Measurements from ENCODE around the gene NRBP1.
"Not testable (repeated sequence)": the region's sequence is repeated elsewhere in the genome, so short reads cannot be mapped to it uniquely, and the experiment has no call there.

NRBP1 gene

GRCh38 chr2:27422958-27423357 is 5.5 kb upstream of the NRBP1 start:
- DNase-seq (ENCODE audit: extremely low read depth, low read depth) = no peak
- H3K4me3 ChIP-seq (replicated peaks; ENCODE audit: low read depth, low read length) = no peak overlapping the region
- no peak for TF ChIP-seq CTCF (IDR thresholded peaks at IDR 0.05; ENCODE audit: low read depth, low read length, missing control alignments)

- DNase-seq (ENCODE audit: extremely low read depth, low read depth); H3K4me3 ChIP-seq (replicated peaks; ENCODE audit: low read depth, low read length): not testable (repeated sequence)
Measured at GRCh38 chr2:27425039-27425438, 3.4 kb upstream of the NRBP1 start.

- H3K4me3 ChIP-seq (replicated peaks; ENCODE audit: low read depth, low read length) = peak overlapping the region; percentile 76
- TF ChIP-seq CTCF (IDR thresholded peaks at IDR 0.05; ENCODE audit: low read depth, low read length, missing control alignments) = no peak
- DNase-seq (ENCODE audit: extremely low read depth, low read depth) = no peak
Measured at GRCh38 chr2:27427863-27428212, 593 bp upstream of the NRBP1 start.

DNA sequence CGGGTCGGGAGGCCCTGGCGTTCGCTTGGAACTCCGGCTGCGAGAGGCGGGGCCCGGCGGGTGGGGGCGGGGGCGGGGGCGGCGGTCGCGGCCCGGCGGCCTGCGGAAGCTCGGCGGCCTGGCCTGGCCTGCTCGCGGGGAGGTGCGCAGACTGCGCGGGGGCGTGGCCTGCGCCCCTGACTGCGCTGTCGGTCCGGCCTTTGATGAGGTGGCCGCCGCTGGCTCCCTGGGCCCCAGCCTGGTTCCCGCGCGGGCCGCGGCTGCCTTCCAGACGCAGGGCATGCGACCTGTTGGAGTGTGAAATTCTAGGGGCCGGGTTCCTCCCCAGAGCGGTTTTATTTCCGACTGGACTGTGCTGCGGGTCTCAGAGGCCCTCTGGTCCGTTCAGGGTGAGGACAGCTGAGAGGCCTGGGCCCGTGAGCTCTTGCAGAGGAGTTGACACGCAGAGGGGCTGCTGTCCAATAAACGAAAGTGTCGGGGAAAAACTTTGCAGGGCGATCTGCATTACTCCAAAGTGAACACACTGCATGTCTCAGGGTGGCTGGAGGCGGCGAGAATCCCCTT is 629 bp downstream of the NRBP1 start:
- DNase-seq (ENCODE audit: extremely low read depth, low read depth) = peak; percentile 22
- H3K4me3 ChIP-seq (replicated peaks; ENCODE audit: low read depth, low read length) = peak overlapping the region; percentile 76
- TF ChIP-seq CTCF (IDR thresholded peaks at IDR 0.05; ENCODE audit: low read depth, low read length, missing control alignments) = no peak

GRCh38 chr2:27431395-27431794 is 3.0 kb downstream of the NRBP1 start:
- no peak overlapping the region for H3K4me3 ChIP-seq (replicated peaks; ENCODE audit: low read depth, low read length)
- no peak for TF ChIP-seq CTCF (IDR thresholded peaks at IDR 0.05; ENCODE audit: low read depth, low read length, missing control alignments)
- DNase-seq (ENCODE audit: extremely low read depth, low read depth) = no peak

- no peak for TF ChIP-seq CTCF (IDR thresholded peaks at IDR 0.05; ENCODE audit: low read depth, low read length, missing control alignments)
- H3K4me3 ChIP-seq (replicated peaks; ENCODE audit: low read depth, low read length) = no peak overlapping the region
- DNase-seq (ENCODE audit: extremely low read depth, low read depth) = no peak
Measured at GRCh38 chr2:27435628-27436027, 7.2 kb downstream of the NRBP1 start.

- no peak for TF ChIP-seq CTCF (IDR thresholded peaks at IDR 0.05; ENCODE audit: low read depth, low read length, missing control alignments)
- no peak for DNase-seq (ENCODE audit: extremely low read depth, low read depth)
- H3K4me3 ChIP-seq (replicated peaks; ENCODE audit: low read depth, low read length) = no peak overlapping the region
Measured at GRCh38 chr2:27441226-27441926, 12.9 kb downstream of the NRBP1 start.
